Activated naive CD8-positive, alpha-beta T cell (primary cell): ENCODE measurements around the gene DOCK1.
A peak's percentile ranks its signal among the peaks of the same experiment; 100 is the strongest.
"Not testable (repeated sequence)": the region's sequence is repeated elsewhere in the genome, so short reads cannot be mapped to it uniquely, and the experiment has no call there.

ENCODE experiments used
- H3K27ac Mint-ChIP-seq: one replicate; pipeline ENCODE4 v1.8.0; 2021; ENCODE audit warnings: mixed read lengths
- H3K27me3 Mint-ChIP-seq: one replicate; pipeline ENCODE4 v1.8.0; 2021; ENCODE audit warnings: mixed read lengths
- H3K36me3 Mint-ChIP-seq: one replicate; pipeline ENCODE4 v1.8.0; 2021; ENCODE audit warnings: mixed read lengths
- H3K4me1 Mint-ChIP-seq: one replicate; pipeline ENCODE4 v1.8.0; 2021; ENCODE audit warnings: low read depth, mixed read lengths
- H3K4me3 Mint-ChIP-seq: one replicate; pipeline ENCODE4 v1.8.0; 2021; ENCODE audit warnings: mild to moderate bottlenecking, mixed read lengths
- H3K9me3 Mint-ChIP-seq: one replicate; pipeline ENCODE4 v1.8.0; 2021; ENCODE audit warnings: low read depth, mixed read lengths

Gene DOCK1

DNA sequence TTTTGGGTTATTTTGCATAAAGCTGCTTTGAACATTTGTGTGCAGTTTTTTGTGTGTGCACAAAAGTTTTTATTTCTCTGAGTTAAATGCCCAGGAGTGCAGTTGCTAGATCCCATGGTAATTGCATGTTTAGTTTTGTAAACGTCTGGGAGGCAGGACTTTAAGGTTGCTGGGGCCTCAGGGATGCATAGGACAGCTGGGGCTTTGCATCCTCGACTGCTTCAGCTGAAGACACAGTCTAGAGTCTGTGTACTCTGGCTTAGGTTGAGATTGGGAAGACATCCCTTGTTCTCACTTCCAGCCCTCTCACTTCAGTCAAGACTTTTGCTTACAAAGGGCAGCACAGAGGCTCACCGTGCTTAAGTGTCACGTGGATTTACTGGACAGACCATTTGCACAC, 385.6 kb downstream of the DOCK1 start:
- Mint-ChIP-seq H3K9me3 (peaks cover 12% of the 10 kb centered on the region), H3K27me3 (peaks cover 27% of the 10 kb centered on the region), H3K36me3 (peaks cover 4% of the 10 kb centered on the region), H3K27ac (no peak overlapping the region), H3K4me3 (no peak overlapping the region), H3K4me1 (peaks cover 31% of the 10 kb centered on the region)

DNA sequence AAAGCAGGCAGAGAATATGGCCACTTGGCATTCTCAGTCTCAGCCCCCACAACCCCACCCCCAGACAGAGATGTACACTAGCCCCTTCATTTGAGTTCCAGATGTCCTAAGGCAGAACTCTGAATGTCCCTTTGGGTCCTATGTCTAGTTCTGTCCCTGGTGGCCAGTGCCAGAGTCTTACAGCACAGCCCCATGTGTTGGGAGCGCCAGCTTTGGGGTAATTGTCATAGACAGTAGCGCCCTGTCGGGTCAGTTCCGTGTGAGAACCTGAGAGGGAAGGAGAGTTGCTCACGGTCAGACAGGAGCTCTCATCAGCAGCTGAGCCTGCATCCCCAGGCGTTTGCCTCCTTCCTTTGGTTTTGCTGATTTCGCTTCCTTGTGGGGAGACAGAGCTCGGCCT, 386.1 kb downstream of the DOCK1 start:
- no peak overlapping the region for H3K4me3 Mint-ChIP-seq
- peaks cover 4% of the 10 kb centered on the region for H3K36me3 Mint-ChIP-seq
- peaks cover 33% of the 10 kb centered on the region for H3K4me1 Mint-ChIP-seq
- no peak overlapping the region for H3K27ac Mint-ChIP-seq
- H3K9me3 Mint-ChIP-seq: peaks cover 12% of the 10 kb centered on the region
- peaks cover 27% of the 10 kb centered on the region for H3K27me3 Mint-ChIP-seq

DNA sequence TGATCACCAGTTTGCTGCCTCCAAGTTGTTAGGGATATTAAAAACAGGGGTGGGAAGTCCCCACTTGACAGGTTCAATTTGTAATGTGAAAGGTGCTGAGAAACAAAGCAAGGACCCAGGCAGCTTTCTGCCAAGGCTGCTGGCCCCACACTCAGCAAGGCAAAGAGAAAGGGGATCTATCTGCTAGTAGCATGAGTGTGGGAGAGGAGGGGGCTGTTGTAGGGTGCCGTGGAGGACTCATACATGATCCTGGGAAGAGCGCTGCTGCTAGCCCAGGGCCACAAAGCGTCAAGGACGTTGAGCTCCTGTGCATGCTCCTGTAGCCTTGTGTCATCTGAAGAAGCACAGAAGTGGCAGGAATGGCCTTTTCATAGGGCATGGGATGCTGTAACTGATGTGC, 387.7 kb downstream of the DOCK1 start:
- Mint-ChIP-seq H3K4me1 (peaks cover 33% of the 10 kb centered on the region), H3K4me3 (peak overlapping the region; percentile 17), H3K36me3 (peaks cover 2% of the 10 kb centered on the region), H3K27me3 (peaks cover 33% of the 10 kb centered on the region), H3K27ac (no peak overlapping the region), H3K9me3 (peaks cover 8% of the 10 kb centered on the region)

DNA sequence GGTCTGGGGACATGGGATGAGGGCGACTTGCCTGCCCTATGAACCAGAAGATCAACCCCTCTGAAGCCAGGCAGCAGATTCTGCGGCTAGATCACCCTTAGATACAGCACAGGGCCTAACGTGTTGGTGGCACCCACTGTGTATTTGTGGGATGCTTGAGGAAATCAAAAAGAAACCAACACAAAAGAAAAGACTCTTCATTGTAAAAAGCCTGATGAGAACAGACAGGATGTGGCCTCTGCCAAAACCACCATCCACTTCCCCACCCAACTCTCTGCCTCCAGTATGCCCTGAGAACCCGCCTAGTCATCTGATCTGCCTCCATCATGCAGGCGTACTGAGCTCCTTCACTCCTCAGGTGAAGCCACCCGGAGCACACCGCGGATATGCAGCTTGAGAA, 388.4 kb downstream of the DOCK1 start:
- H3K27ac Mint-ChIP-seq: no peak overlapping the region
- H3K27me3 Mint-ChIP-seq: peaks cover 29% of the 10 kb centered on the region
- peaks cover 4% of the 10 kb centered on the region for H3K9me3 Mint-ChIP-seq
- H3K4me3 Mint-ChIP-seq: peak overlapping the region; percentile 15
- H3K36me3 Mint-ChIP-seq: no peaks in the 10 kb centered on the region
- peaks cover 33% of the 10 kb centered on the region for H3K4me1 Mint-ChIP-seq

DNA sequence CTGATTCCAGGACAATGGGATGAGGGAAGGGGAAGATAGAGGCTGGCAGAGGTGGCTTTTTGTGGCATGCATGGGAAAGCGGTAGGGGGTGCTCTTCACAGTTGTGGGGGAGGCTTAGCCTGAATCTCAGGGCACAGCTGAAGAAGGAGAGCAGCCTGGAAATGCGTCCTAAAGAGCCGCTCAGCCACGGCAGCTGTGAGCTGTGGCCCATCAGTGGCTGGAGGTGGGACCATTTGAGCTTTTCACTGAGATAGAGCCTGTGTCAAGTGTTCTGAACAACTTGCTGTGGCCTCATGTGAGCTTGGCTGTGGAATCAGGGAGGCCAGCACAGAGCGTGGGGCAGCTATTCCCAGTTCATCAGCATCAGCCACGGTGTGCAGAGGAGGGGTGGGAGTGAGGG, 391.5 kb downstream of the DOCK1 start:
- Mint-ChIP-seq H3K9me3 (no peaks in the 10 kb centered on the region), H3K27me3 (peaks cover 21% of the 10 kb centered on the region), H3K4me3 (no peak overlapping the region)

DNA sequence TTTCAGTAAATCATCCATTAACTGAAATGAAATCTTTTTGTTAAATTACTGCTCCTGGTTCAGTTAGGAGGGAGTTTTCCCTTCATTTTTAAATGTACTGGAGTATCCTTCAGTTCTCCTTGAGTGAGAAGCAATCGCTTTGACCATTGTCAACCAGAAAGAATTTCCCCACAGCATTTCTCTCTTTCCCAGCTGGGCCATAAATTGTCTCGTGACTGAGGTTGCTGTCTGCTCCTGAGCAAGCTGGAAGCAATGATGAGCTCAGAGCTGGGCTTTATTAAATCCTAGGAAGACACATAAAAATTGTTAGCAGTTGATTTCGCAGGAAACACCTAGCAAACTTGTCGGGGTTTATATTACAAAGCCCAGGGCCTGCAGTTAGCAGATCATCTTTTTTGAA, 393.2 kb downstream of the DOCK1 start:
- Mint-ChIP-seq H3K9me3 (no peaks in the 10 kb centered on the region), H3K27me3 (peaks cover 23% of the 10 kb centered on the region), H3K27ac (no peak overlapping the region), H3K4me3 (no peak overlapping the region), H3K36me3 (no peaks in the 10 kb centered on the region), H3K4me1 (peaks cover 17% of the 10 kb centered on the region)

More for the DNA sequence above, 391.5 kb downstream of the DOCK1 start:
- H3K4me1 Mint-ChIP-seq: peaks cover 33% of the 10 kb centered on the region
- no peaks in the 10 kb centered on the region for H3K36me3 Mint-ChIP-seq
- H3K27ac Mint-ChIP-seq: no peak overlapping the region

DNA sequence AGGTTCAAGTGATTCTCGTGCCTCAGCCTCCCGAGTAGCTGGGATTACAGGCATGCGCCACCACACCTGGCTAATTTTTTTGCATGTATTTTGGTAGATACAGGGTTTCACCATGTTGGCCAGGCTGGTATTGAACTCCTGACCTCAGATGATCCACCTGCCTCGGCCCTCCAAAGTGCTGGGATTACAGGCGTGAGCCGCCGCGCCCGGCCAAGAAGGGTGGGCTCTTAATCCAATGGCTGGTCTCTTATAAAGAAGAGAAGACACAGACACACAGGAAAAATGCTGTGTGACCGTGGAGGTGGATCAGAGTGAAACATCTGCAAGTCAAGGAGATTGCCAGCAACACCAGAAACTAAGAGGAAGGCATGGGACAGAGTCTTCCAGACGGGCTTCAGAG, 394.0 kb downstream of the DOCK1 start:
- peaks cover 19% of the 10 kb centered on the region for H3K27me3 Mint-ChIP-seq
- not testable (repeated sequence) for H3K4me1 Mint-ChIP-seq, H3K27ac Mint-ChIP-seq, H3K36me3 Mint-ChIP-seq, H3K4me3 Mint-ChIP-seq, H3K9me3 Mint-ChIP-seq

DNA sequence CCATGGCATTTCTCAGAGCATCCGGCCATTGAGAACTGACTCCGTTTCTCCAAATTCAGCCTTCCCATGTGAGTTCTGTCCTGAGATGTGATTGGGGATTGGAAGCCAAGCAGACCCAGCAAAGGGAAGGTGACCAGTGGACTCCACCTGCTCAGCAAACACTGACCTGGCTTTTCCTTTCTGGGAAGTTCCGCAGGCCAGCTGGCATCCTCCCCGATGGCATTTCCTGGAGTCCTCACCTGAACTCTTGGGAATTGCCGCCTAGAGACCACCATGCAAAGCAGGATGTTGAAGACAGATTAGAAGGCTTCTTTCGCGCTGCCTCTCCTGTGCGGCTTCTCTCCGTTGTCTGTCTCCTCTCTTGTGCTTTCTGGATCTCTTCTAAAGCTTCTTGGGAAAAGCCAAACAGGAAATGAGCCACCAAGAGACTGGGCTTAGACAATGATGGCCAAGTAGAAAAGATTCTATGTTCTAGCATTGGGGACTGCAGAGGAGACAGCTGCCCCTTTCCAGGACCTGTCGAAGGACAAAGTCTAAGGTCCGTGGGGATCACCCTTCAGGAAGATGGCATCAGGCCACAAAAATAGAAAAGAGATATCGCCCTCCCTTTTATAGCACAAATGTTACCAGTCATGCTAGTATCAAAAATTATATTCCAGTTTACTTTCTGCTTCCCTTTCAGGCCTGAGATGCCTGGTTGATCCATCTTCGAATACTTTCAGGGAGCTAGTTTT, 394.9 kb downstream of the DOCK1 start:
- no peaks in the 10 kb centered on the region for H3K36me3 Mint-ChIP-seq
- H3K4me3 Mint-ChIP-seq: no peak overlapping the region
- H3K27ac Mint-ChIP-seq: no peak overlapping the region
- peaks cover 5% of the 10 kb centered on the region for H3K4me1 Mint-ChIP-seq
- H3K27me3 Mint-ChIP-seq: peaks cover 21% of the 10 kb centered on the region
- H3K9me3 Mint-ChIP-seq: no peaks in the 10 kb centered on the region

DNA sequence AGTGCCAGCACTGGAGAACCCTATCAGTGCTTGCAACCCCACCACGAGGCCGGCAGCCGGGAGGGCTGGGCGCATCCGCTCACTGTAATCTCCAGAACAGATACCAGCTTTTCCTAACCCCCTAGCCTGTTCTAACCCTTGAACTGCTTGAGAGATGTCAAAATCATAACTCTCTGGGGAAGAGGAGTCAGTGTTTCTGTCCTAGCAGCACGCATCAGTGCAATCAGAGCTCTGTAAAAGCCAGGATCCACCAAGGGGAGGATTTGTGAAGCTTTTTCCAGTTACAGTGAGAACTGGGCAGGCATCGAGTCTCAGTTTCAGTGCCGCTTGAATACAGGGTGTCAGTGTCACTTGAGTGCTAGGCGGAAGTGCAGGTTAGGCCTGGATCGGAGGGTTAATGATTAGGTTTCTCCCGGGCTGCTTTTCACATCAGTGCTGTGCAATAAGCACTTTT, 395.7 kb downstream of the DOCK1 start:
- Mint-ChIP-seq H3K27ac (no peak overlapping the region), H3K9me3 (no peaks in the 10 kb centered on the region), H3K27me3 (peaks cover 21% of the 10 kb centered on the region), H3K4me3 (no peak overlapping the region), H3K4me1 (peaks cover 1% of the 10 kb centered on the region), H3K36me3 (no peaks in the 10 kb centered on the region)

DNA sequence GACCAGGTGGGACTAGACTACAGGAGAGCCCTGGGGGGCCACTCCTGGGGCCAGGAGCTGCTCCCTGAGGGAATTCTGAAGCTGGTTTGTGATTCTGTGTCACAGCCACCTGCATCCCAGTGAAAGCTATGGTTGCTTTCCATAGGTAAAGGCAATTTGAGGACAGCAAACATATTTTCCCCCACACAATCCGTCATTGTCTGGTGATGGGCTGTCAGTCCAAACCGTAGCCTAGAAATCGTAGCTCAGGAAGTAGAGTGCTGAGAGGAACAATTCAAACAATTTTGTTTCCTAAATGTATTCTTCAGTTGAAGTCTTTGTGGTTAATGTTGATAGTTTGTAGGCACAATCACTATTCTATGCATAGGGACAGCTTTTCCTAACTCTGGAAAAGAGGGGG, 397.1 kb downstream of the DOCK1 start:
- Mint-ChIP-seq H3K36me3 (no peaks in the 10 kb centered on the region), H3K27ac (no peak overlapping the region), H3K4me1 (no peaks in the 10 kb centered on the region), H3K27me3 (peaks cover 12% of the 10 kb centered on the region), H3K4me3 (no peak overlapping the region), H3K9me3 (no peaks in the 10 kb centered on the region)

DNA sequence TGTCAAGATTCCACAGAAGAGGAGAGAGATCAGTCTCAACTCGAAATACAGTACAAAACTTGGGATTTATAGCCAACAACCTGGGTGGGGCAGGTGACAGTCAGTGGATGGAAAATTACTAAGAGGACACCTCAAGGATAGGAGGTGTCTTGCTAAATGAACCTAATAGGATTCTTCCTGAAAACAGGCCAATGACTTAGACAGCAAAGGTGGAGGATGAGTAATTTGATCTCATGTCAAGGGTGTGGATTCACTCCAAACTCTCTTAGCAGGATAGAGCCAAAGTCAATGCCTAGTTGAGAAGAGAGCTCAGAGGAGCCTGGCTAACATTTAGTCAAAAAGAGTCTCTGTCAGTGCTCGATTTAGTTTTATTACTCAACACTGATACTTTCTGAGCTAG, 397.9 kb downstream of the DOCK1 start:
- Mint-ChIP-seq H3K27me3 (peaks cover 12% of the 10 kb centered on the region), H3K9me3 (no peaks in the 10 kb centered on the region), H3K4me3 (no peak overlapping the region), H3K27ac (no peak overlapping the region), H3K4me1 (no peaks in the 10 kb centered on the region), H3K36me3 (no peaks in the 10 kb centered on the region)

DNA sequence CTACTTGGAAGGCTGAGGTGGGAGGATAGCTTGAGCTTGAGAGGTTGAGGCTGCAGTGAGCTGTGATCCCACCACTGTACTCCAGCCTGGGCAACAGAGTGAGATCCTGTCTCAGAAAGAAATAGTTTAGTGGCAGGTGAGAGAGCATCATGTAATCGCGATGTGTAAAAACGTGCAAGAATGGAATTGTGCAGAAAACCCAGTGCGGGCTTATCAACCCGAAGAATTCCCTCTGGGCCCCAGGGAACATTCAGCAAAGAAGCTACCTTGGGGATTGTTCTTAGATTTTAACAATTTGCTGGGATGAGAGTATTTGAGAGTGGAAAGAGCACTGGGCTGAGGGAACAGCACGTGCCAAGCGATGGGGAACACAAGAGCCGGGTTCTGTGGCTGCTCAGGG, 398.5 kb downstream of the DOCK1 start:
- Mint-ChIP-seq H3K4me1 (no peaks in the 10 kb centered on the region), H3K4me3 (no peak overlapping the region), H3K36me3 (no peaks in the 10 kb centered on the region), H3K9me3 (no peaks in the 10 kb centered on the region), H3K27me3 (peaks cover 12% of the 10 kb centered on the region), H3K27ac (no peak overlapping the region)

DNA sequence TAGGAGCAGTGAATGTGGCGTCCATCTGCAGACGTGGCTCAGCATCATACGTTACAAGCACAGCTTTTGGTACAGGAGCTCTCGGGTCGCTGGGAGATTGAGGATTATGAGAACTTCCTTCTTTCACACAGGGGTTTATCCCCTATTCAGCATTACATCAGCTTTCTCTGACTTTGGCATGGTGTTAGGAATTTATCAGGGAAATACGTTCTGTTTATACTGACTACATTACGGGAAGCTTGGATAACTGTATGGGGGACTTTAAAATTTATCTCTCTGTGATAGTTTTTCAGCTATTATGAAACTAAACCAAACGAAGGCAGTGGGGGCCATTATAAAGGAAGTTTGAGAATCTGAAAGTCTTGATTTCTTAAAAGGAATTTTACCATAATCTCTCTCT, 401.3 kb downstream of the DOCK1 start:
- H3K27ac Mint-ChIP-seq: no peak overlapping the region
- no peaks in the 10 kb centered on the region for H3K9me3 Mint-ChIP-seq
- H3K4me1 Mint-ChIP-seq: no peaks in the 10 kb centered on the region
- H3K4me3 Mint-ChIP-seq: no peak overlapping the region
- H3K27me3 Mint-ChIP-seq: peaks cover 6% of the 10 kb centered on the region
- H3K36me3 Mint-ChIP-seq: no peaks in the 10 kb centered on the region

DNA sequence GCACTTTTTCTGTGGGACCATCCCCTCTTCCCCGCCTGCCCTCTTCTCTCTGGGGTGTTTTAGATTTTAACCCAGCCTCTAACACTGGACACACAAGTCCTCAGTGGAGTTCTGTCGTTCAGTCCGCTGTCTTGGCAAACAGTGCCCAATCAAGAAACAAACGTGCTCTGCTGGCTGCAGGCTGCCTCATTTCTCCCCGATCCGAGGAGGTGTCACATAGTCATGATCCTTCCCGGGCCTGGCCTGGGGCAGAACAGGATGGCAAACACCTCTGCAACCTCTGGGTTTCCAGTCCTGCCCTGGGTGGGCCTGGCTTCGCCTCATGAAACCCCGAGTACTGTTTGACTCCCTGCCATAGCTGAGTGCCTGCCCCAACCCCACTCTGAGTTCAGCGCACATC, 402.1 kb downstream of the DOCK1 start:
- Mint-ChIP-seq H3K27ac (no peak overlapping the region), H3K4me1 (no peaks in the 10 kb centered on the region), H3K4me3 (no peak overlapping the region), H3K27me3 (peaks cover 4% of the 10 kb centered on the region), H3K9me3 (no peaks in the 10 kb centered on the region), H3K36me3 (no peaks in the 10 kb centered on the region)

DNA sequence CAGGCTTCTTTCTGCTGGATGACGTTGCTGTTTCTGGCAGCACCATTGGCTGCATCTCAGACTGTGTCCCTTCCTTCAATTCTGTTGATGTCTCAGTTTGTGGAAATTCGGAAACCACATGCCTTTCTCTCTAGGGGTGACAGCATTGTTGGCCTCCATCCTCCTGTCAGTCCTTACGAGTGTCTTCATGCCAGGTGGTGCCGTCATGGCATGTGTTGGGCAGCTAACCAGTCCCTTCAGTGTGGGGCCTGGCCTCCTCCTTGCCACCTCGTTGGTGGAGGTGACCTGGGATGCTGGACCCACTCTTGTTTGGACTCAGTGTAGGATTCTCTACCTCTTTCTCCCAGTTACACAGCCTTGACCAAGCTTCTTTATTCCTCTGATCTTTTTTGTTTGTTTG, 402.8 kb downstream of the DOCK1 start:
- Mint-ChIP-seq H3K4me1 (no peaks in the 10 kb centered on the region), H3K27me3 (peaks cover 5% of the 10 kb centered on the region), H3K27ac (no peak overlapping the region), H3K36me3 (no peaks in the 10 kb centered on the region), H3K9me3 (no peaks in the 10 kb centered on the region), H3K4me3 (no peak overlapping the region)

DNA sequence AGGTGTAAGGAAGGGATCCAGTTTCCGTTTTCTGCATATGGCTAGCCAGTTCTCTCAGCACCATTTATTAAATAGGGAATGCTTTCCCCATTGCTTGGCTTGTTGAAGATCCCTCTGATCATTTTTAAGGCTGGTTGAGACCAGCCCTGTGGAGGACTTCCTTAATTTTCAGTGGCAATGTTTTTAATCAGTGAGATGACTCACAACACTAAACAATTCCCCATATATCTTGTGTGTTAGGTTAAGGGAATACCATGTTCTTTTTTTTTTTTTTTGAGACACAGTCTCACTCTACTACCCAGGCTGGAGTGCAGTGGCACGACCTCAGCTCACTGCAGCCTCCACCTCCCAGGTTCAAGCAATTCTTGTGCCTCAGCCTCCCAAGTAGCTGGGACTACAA, 404.4 kb downstream of the DOCK1 start:
- not testable (repeated sequence) for H3K27me3 Mint-ChIP-seq, H3K4me3 Mint-ChIP-seq, H3K9me3 Mint-ChIP-seq, H3K4me1 Mint-ChIP-seq, H3K27ac Mint-ChIP-seq, H3K36me3 Mint-ChIP-seq
